CD4-positive, alpha-beta T cell (primary cell): ENCODE results near the gene VPS33B. TPM values are rescaled to one million over a fixed set of nuclear protein-coding genes. Genes with fewer than 3 reads are reported as not detected.

Experiments
- ATAC-seq: fragments of 200-7000 bp; cut with Tn5 transposase; one replicate; pipeline ENCODE4 v1.10.0; 2022; ENCODE audit warnings: mild to moderate bottlenecking; ENCODE audit not compliant: poor library complexity
- CTCF ChIA-PET: fragments of 350-600 bp; sonication (Branson Sonifier 250); formaldehyde crosslinking; loops from one replicate; lab custom pipeline; 2021; ENCODE audit warnings: antibody characterized with exemption, inconsistent platforms; lab: Charles Lee
- POLR2A ChIA-PET: fragments of 350-600 bp; sonication (Branson Sonifier 250); formaldehyde crosslinking; loops from one replicate; lab custom pipeline; 2021; ENCODE audit warnings: antibody characterized with exemption, inconsistent platforms; lab: Charles Lee
- DNase-seq, 14 experiments: peaks; one replicate each; pipeline ENCODE4 v3.0.0-alpha.2; 2013 to 2020; ENCODE audit warnings: mixed read lengths in 2 of 14
- H3K27ac ChIP-seq, 2 donors: one replicate each; pipeline versions ENCODE4 v1.5.1 to v1.7.0; 2013; ENCODE audit warnings: low read length in 2 of 2, low read depth in 1 of 2, mild to moderate bottlenecking in 1 of 2
- H3K27me3 ChIP-seq, 2 experiments: 1 replicate in 1 of 2; 2 replicates in 1 of 2; pipeline versions ENCODE4 v1.6.1 to v1.7.0; 2013; ENCODE audit warnings: low read length in 2 of 2, control low read depth in 1 of 2, mild to moderate bottlenecking in 1 of 2, moderate library complexity in 1 of 2; ENCODE audit not compliant: insufficient read depth in 2 of 2, control insufficient read depth in 1 of 2
- H3K36me3 ChIP-seq: one replicate; pipeline ENCODE4 v1.6.1; 2013; ENCODE audit warnings: low read length, control low read depth; ENCODE audit not compliant: insufficient read depth
- H3K4me1 ChIP-seq: one replicate; pipeline ENCODE4 v1.6.1; 2013; ENCODE audit warnings: low read length, control low read depth; ENCODE audit not compliant: insufficient read depth
- H3K4me3 ChIP-seq: one replicate; pipeline ENCODE4 v1.5.1; 2013; ENCODE audit warnings: mild to moderate bottlenecking, low read length, moderate library complexity
- H3K9me3 ChIP-seq, 2 experiments: 1 replicate in 1 of 2; 2 replicates in 1 of 2; pipeline versions ENCODE4 v1.6.1 to v1.7.0; 2013; ENCODE audit warnings: low read length in 2 of 2, mild to moderate bottlenecking in 2 of 2, control low read depth in 1 of 2, moderate library complexity in 1 of 2; ENCODE audit not compliant: control insufficient read depth in 1 of 2, insufficient read depth in 1 of 2
- H3K27ac Mint-ChIP-seq: one replicate; pipeline ENCODE4 v1.8.0; 2020; ENCODE audit warnings: mixed read lengths
- H3K27me3 Mint-ChIP-seq: one replicate; pipeline ENCODE4 v1.8.0; 2021; ENCODE audit warnings: mixed read lengths
- H3K36me3 Mint-ChIP-seq: one replicate; pipeline ENCODE4 v1.8.0; 2021; ENCODE audit warnings: low read depth, mixed read lengths
- H3K4me1 Mint-ChIP-seq: one replicate; pipeline ENCODE4 v1.8.0; 2021; ENCODE audit warnings: low read depth, mixed read lengths
- H3K4me3 Mint-ChIP-seq: one replicate; pipeline ENCODE4 v1.8.0; 2020; ENCODE audit warnings: mild to moderate bottlenecking, mixed read lengths
- H3K9me3 Mint-ChIP-seq: one replicate; pipeline ENCODE4 v1.8.0; 2020; ENCODE audit warnings: mixed read lengths
- intact Hi-C, 2 experiments: fragments of 100-400 bp; cut with DNase I in 1 of 2; cut with micrococcal nuclease in 1 of 2; formaldehyde crosslinking; loops; one replicate each; pipeline versions ENCODE4 v1.15.1 to v1.9.0; 2023 to 2025; cut with DNase I, micrococcal nuclease
- total RNA-seq, 174 experiments: library from RNA in 2 of 174; stranded (reverse) in 2 of 174; gene quantifications; one replicate each; pipeline ENCODE4 v1.2.3 and lab custom pipeline; 2021 to 2026
- TF ChIP-seq, protein P1 (sequence below): fragments of 200-600 bp; IDR thresholded peaks from one replicate; pipeline ENCODE4 v1.8.0; 2022; ENCODE audit warnings: antibody characterized with exemption, mild to moderate bottlenecking

The VPS33B gene
- total RNA-seq, 2 experiments from 2014 or later: 17.2 to 23.8 TPM

DNA sequence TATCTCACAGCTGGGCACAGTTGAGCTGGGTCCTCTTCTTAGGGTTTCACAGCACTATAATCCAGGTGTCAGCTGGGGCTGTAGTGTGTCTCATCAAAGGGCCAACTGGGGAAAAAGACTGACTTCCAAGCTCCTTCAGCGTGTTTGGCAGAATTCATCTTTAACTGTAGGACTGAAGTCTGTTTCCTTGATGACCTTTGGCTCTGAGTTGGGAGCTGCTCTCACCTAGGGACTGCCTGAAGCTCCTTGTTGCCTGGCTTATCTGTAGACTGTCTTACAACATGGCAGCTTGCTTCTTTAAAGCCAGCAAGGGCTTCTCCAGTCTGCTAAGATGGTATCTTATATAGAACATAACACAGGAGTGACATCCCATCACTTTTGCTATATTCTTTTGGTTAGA is 5.3 kb upstream of the VPS33B start:
- Mint-ChIP-seq H3K36me3 (peaks cover 2% of the 10 kb centered on the region), H3K27ac (no peak overlapping the region)

DNA sequence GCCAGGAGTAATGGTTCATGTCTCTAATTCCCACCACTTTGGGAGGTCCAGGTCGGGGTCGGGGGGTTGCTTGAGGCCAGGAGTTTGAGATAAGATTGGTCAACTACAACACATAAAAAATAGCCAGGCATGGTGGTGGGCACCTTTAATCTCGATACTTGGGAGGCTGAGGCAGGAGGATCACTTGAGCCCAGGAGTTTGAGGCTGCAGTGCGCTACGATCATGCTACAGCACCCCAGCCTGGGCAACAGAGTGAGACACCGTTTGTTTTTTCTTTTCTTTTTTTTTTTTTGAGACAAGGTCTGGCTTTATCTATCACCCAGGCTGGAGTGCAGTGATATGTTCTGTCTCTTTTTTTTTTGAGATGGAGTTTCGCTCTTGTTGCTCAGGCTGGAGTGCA is 1.3 kb upstream of the VPS33B start:
- H3K27me3 ChIP-seq: no peaks in the 10 kb centered on the region
- no peak overlapping the region for H3K4me3 ChIP-seq
- POLR2A ChIA-PET: no interaction called here
- TF ChIP-seq, protein P1, sequence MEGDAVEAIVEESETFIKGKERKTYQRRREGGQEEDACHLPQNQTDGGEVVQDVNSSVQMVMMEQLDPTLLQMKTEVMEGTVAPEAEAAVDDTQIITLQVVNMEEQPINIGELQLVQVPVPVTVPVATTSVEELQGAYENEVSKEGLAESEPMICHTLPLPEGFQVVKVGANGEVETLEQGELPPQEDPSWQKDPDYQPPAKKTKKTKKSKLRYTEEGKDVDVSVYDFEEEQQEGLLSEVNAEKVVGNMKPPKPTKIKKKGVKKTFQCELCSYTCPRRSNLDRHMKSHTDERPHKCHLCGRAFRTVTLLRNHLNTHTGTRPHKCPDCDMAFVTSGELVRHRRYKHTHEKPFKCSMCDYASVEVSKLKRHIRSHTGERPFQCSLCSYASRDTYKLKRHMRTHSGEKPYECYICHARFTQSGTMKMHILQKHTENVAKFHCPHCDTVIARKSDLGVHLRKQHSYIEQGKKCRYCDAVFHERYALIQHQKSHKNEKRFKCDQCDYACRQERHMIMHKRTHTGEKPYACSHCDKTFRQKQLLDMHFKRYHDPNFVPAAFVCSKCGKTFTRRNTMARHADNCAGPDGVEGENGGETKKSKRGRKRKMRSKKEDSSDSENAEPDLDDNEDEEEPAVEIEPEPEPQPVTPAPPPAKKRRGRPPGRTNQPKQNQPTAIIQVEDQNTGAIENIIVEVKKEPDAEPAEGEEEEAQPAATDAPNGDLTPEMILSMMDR: no peak
- no peaks in the 10 kb centered on the region for H3K36me3 ChIP-seq
- ATAC-seq (no peak), DNase-seq (no peak)
- H3K27ac ChIP-seq: no peak overlapping the region
- H3K36me3 Mint-ChIP-seq: peaks cover 12% of the 10 kb centered on the region
- intact Hi-C loops: loop anchor here in 1 of 2 experiments (5.0 kb wide), 1 partner anchor 66 kb away; no protein-coding TSS in a partner anchor
- H3K4me1 Mint-ChIP-seq: peaks cover 36% of the 10 kb centered on the region
- no peaks in the 10 kb centered on the region for H3K27me3 Mint-ChIP-seq
- no peaks in the 10 kb centered on the region for H3K9me3 Mint-ChIP-seq
- CTCF ChIA-PET: interaction anchor here (2.6 kb wide), 1 partner anchor 68 kb away, joined by 11 read pairs; the partner anchor contains the start of gene RCCD1
- no peaks in the 10 kb centered on the region for H3K9me3 ChIP-seq
- no peak overlapping the region for H3K4me3 Mint-ChIP-seq
- H3K4me1 ChIP-seq: peaks cover 25% of the 10 kb centered on the region
- no peak overlapping the region for H3K27ac Mint-ChIP-seq

More for the DNA sequence above, 5.3 kb upstream of the VPS33B start:
- intact Hi-C loops: loop anchor here in 1 of 2 experiments (2.0 kb wide), 1 partner anchor 19 kb away; no protein-coding TSS in a partner anchor
- TF ChIP-seq, protein P1: no peak
- Histone ChIP-seq H3K27me3 (no peaks in the 10 kb centered on the region), H3K4me3 (no peak overlapping the region), H3K9me3 (no peaks in the 10 kb centered on the region), H3K4me1 (peaks cover 4% of the 10 kb centered on the region), H3K36me3 (no peaks in the 10 kb centered on the region), H3K27ac (no peak overlapping the region)
- no peaks in the 10 kb centered on the region for H3K27me3 Mint-ChIP-seq
- ATAC-seq (no peak), DNase-seq (no peak)
- H3K4me3 Mint-ChIP-seq: no peak overlapping the region
- H3K4me1 Mint-ChIP-seq: peaks cover 7% of the 10 kb centered on the region
- ChIA-PET CTCF (no interaction called here), POLR2A (no interaction called here)
- no peaks in the 10 kb centered on the region for H3K9me3 Mint-ChIP-seq

DNA sequence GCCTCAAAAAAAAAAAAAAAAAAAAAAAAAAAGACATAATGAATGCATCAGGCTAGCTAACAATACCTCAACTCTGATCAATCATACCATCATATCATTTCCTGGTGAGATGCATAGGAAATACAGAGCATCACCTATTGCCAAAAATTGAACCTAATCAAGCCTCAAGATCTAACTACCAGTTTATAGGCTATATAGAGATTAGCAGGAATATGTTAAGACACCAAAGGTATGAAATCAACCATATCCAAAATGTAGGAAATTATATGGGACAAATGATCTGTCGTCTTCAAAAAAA is 387 bp upstream of the VPS33B start:
- POLR2A ChIA-PET: interaction anchor here (1.0 to 1.1 kb wide), 2 partner anchors 12 to 91 kb away, joined by 3 to 4 read pairs; partner anchors contain the start of gene HDDC3
- intact Hi-C loops: loop anchor here in 1 of 2 experiments (5.0 kb wide), 1 partner anchor 65 kb away; no protein-coding TSS in a partner anchor
- H3K27ac ChIP-seq: peak overlapping the region; percentile 56 to 62

More for the DNA sequence above, 387 bp upstream of the VPS33B start:
- Mint-ChIP-seq H3K27ac (peak overlapping the region; percentile 88), H3K4me1 (peaks cover 44% of the 10 kb centered on the region), H3K27me3 (no peaks in the 10 kb centered on the region), H3K4me3 (peak overlapping the region; percentile 96), H3K9me3 (no peaks in the 10 kb centered on the region), H3K36me3 (peaks cover 21% of the 10 kb centered on the region)
- Histone ChIP-seq H3K4me3 (peak overlapping the region; percentile 86), H3K36me3 (peaks cover 8% of the 10 kb centered on the region), H3K9me3 (no peaks in the 10 kb centered on the region), H3K27me3 (no peaks in the 10 kb centered on the region), H3K4me1 (peaks cover 30% of the 10 kb centered on the region)
- no peak for DNase-seq
- CTCF ChIA-PET: interaction anchor here (2.6 kb wide), 1 partner anchor 67 kb away, joined by 11 read pairs; the partner anchor contains the start of gene RCCD1
- TF ChIP-seq, protein P1: no peak
- no peak for ATAC-seq
